Measurements from ENCODE around the gene GABPB1. TPM values are rescaled to one million over a fixed set of nuclear protein-coding genes. Genes with fewer than 3 reads are reported as not detected.
"Not testable (repeated sequence)": the region's sequence is repeated elsewhere in the genome, so short reads cannot be mapped to it uniquely, and the experiment has no call there.

Gene GABPB1
- 10 to 100 TPM; 23.9 to 26.7 TPM for total RNA-seq

DNA sequence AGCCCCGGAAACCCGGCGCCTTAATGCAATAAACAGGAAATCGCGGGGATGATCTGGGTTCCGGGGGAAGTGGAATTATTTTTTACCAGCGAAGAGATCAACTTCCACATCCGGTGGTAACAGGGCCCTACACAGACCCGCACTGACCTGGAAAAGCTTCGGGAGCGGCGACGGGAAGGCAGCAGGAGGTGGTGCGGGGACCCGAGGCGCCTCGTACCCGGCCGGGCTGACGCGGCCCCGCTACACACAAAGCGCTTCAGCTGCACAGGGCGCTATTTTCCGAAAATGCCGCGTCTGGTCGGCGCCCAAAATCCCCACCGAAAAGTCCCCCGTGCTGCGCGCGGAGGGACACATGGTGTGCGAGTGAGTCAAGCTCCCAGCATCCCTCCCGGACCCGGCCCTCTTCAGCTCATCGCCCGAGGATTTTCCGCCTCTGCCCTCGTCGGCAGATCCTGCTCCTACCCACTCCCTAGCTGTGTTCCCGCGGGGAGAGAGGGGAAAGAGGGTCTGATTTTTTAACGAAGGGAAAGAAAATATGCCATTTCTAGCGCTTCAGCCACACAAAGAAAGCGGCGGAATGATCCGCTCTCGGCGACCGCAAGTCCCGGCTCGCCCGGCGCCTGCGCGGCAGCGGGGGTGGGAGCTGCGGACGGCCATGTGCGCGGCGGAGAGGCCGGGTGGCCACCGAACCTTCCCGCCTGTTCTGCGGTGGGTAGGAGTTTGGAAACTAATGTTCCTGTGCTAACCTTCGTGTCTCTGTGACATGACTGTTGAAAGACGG lies at the start of gene GABPB1:
Gene GABPB1, minus strand, starts transcription at position 361 of the 781 bp plus-strand sequence. CDS start 45,400 bp downstream, outside the sequence.
- peaks cover 41% of the 10 kb centered on the region for H3K36me3 Mint-ChIP-seq
- H3K9me3 Mint-ChIP-seq = no peaks in the 10 kb centered on the region
- peak within 1 kb of the TSS; percentile 100 for H3K27ac Mint-ChIP-seq
- no peaks in the 10 kb centered on the region for H3K27me3 Mint-ChIP-seq
- peak; percentile 93 for DNase-seq
- peaks cover 39% of the 10 kb centered on the region for H3K4me1 Mint-ChIP-seq
- peak; percentile 51 for ATAC-seq (ENCODE audit: low read depth)
- POLR2A ChIA-PET = interaction anchor here (0.7 to 4.5 kb wide), 25 partner anchors 9 to 1389 kb away, joined by 3 to 43 read pairs (median 7); partner anchors contain the start of genes AP4E1, DTWD1, FAM227B and LYSMD2
- peak within 1 kb of the TSS; percentile 98 for H3K4me3 Mint-ChIP-seq

DNA sequence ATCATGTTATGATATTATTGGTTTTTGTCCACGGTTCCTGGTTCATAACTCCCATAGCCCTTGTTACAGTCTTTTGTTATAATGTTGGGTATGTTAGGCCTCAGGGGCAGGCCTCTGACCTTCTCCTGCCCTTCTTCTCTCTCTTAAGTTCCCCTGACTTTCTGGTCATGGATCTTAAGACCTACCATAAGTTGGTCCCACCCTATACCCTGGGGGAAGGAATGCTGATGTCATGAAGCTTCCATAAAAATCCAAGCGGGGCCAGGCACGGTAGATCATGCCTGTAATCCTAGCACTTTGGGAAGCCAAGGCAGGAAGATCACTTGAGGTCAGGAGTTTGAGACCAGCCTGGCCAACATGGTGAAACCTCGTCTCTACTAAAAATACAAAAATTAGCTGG lies 36.6 kb upstream of the GABPB1 start:
- H3K36me3 Mint-ChIP-seq; POLR2A ChIA-PET; H3K9me3 Mint-ChIP-seq; ATAC-seq (ENCODE audit: low read depth); H3K4me1 Mint-ChIP-seq; H3K4me3 Mint-ChIP-seq; H3K27ac Mint-ChIP-seq; H3K27me3 Mint-ChIP-seq; DNase-seq: not testable (repeated sequence)

DNA sequence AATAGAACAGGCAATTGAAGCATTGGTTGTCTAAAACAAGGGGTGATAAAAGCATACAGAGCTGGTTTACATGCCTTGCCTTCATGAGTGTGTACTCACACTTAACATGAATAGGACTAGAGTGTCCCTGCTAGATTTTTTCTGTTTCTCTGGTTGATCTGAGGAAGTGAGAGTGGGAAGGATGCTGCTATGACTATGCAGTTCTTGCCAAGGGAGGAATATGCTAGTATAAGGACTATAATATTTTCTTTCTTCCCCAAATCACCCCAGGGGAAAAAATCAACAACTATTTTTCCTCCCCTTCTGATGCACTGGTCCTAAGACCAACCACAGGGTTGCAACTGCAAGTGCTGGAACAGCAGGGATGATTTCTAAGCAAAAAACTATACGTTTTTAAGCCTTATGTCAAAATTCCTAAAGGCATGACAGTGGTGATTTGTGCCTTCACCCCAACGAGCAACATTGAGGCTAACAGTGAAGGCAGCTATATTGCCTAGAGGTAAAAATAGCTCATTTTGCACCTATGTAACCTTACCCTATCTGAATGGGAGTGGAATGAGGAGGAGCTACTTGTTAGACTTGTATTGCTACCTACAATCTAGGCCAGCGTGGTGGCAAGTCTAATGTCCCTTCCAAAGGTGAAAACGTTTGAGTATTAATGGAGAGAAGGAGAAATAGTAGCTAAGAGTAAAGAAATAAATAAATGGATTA lies 35.7 kb upstream of the GABPB1 start:
- DNase-seq = no peak
- Mint-ChIP-seq H3K27me3 (no peaks in the 10 kb centered on the region), H3K27ac (no peak overlapping the region), H3K4me3 (no peak overlapping the region), H3K36me3 (no peaks in the 10 kb centered on the region), H3K9me3 (no peaks in the 10 kb centered on the region), H3K4me1 (peaks cover 5% of the 10 kb centered on the region)
- POLR2A ChIA-PET = no interaction called here
- no peak for ATAC-seq (ENCODE audit: low read depth)

DNA sequence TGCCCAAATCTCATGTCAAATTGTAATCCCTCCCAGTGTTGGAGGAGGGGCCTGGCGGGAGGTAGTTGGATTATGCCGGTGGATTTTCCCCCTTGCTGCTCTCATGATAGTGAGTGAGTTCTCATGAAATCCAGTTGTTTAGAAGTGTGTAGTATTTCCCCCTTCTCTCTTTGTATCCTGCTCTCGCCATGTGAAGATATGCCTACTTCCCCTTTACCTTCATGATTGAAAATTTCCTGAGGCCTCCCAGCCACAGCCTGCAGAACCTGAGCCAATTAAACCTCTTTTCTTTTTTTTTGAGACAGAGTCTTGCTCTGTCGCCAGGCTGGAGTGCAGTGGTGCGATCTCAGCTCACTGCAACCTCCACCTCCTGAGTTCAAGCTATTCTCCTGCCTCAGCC lies 27.4 kb upstream of the GABPB1 start:
- H3K36me3 Mint-ChIP-seq; DNase-seq; H3K27ac Mint-ChIP-seq; H3K4me3 Mint-ChIP-seq; ATAC-seq (ENCODE audit: low read depth); POLR2A ChIA-PET; H3K27me3 Mint-ChIP-seq; H3K4me1 Mint-ChIP-seq; H3K9me3 Mint-ChIP-seq: not testable (repeated sequence)

DNA sequence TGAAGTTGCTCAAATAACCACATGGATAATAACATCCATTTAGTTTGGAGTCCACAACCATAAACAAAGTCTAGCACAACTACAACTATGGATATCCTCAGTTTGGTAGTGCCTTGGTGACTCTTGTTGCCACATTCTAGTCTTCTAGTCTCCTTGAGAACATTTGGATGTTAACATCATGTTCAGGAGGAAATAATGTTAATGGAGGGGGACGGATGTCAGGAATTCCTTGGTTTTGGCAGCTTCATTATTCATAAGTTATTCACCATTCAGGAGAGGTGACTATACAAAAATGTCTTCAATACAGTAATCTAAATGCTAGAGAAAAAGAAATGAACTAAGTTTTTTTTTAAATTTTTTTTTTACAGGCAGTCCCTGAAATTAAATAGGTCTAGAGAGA lies 26.4 kb upstream of the GABPB1 start:
- POLR2A ChIA-PET = no interaction called here
- Mint-ChIP-seq H3K36me3 (peaks cover 4% of the 10 kb centered on the region), H3K27ac (no peak overlapping the region), H3K4me3 (no peak overlapping the region), H3K4me1 (peaks cover 7% of the 10 kb centered on the region), H3K9me3 (no peaks in the 10 kb centered on the region), H3K27me3 (no peaks in the 10 kb centered on the region)
- DNase-seq (no peak), ATAC-seq (ENCODE audit: low read depth) (no peak)

DNA sequence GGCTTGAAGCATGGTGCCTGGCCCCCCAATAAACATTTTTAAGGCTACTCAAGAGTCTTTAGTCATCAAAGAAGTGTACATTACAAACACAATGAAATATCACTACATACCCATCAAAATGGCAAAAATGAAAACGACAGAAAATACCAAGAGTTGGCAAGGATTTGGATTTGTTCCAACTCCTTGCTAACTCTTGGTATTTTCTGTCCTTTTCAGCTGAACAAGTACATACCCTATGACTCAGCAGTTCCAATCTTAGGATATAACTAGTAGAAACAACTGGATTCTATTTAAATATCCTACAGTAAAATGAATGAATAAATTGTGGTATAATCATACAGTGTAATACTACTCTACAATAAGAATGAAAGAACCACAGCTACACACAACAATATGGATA lies 25.1 kb upstream of the GABPB1 start:
- DNase-seq (no peak), ATAC-seq (ENCODE audit: low read depth) (no peak)
- Mint-ChIP-seq H3K4me3 (no peak overlapping the region), H3K9me3 (no peaks in the 10 kb centered on the region), H3K27ac (no peak overlapping the region), H3K36me3 (peaks cover 5% of the 10 kb centered on the region), H3K4me1 (peaks cover 7% of the 10 kb centered on the region), H3K27me3 (no peaks in the 10 kb centered on the region)
- POLR2A ChIA-PET = no interaction called here

DNA sequence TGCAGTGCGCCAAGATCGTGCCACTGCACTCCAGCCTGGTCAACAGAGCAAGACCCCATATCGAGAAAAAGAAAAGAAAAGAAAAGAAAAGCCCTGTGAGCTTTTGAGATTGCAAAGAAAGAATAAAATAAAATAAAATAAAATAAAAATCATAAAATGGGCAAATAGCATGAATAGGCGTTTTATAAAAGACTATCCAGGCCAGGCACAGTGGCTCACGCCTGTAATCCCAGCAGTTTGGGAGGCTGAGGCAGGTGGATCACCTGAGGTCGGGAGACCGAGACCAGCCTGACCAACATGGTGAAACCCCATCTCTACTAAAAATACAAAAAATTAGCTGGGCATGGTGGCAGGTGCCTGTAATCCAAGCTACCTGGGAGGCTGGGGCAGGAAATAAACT lies 24.4 kb upstream of the GABPB1 start:
- ATAC-seq (ENCODE audit: low read depth); H3K9me3 Mint-ChIP-seq; H3K27ac Mint-ChIP-seq; H3K4me1 Mint-ChIP-seq; H3K4me3 Mint-ChIP-seq; POLR2A ChIA-PET; DNase-seq; H3K36me3 Mint-ChIP-seq; H3K27me3 Mint-ChIP-seq: not testable (repeated sequence)

DNA sequence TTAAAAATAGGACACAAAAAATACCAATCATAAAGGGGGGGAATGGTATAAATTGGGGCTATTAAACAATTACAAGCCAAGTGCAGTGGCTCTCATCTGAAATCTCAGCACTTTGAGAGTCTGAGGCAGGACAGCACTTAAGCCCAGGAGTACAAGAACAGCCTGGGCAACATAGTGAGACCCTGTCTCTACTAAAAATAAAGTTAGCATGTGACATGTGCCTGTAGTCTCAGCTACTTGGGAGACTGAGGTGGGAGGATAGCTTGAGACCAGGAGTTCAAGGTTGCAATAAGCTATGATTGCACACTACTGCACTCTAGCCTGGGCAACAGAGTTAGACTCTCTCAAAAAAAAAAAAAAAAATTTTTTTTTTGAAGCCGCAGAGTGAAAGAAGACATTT lies 23.8 kb upstream of the GABPB1 start:
- peaks cover 5% of the 10 kb centered on the region for H3K36me3 Mint-ChIP-seq
- DNase-seq (no peak), ATAC-seq (ENCODE audit: low read depth) (no peak)
- peaks cover 7% of the 10 kb centered on the region for H3K4me1 Mint-ChIP-seq
- no peak overlapping the region for H3K27ac Mint-ChIP-seq
- no peaks in the 10 kb centered on the region for H3K27me3 Mint-ChIP-seq
- H3K9me3 Mint-ChIP-seq = no peaks in the 10 kb centered on the region
- POLR2A ChIA-PET = no interaction called here
- H3K4me3 Mint-ChIP-seq = no peak overlapping the region

DNA sequence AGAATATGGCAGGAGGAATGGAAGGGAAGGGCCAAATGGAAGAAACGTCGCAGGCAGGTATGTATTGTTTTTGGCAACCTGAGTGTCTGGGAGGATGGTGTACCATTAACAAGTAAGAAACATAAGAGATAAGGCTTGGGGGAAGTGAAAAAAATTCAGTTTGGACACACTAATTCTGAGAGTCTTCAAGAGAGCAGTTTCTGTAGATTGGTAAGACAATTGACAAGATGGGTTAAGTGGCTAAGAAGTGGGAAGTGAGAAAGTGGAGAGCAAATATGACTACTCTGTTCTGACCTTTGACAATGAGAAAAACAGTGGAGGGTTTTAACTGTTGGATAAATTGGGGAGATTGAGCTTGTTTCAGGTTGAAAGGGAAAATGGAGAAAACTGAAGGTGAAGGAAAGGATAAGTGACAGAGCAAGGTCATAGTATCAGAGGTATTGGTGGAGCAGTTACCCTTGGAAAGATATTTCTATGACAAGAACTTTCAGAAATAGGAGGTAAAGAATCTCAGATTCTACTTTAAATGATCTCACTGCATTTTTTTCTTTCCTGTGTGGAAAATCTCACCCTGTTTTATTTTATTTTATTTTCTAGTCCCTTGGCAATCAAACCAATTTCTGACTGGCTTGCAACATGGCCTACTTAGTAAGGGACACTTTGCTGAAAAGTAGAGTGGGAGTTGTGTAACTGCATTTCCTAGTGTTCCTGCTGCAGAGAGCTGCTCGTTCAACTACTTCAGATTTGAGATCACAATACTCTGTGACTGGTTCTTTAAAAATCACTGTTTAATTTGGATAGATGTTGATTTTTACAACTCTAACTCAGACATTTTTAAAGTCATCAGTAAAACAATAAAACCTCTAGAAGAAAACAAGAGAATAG lies 23.1 kb upstream of the GABPB1 start:
- peak overlapping the region; percentile 3 for H3K27ac Mint-ChIP-seq
- no peak overlapping the region for H3K4me3 Mint-ChIP-seq
- no peaks in the 10 kb centered on the region for H3K9me3 Mint-ChIP-seq
- H3K27me3 Mint-ChIP-seq = no peaks in the 10 kb centered on the region
- POLR2A ChIA-PET = no interaction called here
- DNase-seq (no peak), ATAC-seq (ENCODE audit: low read depth) (no peak)
- peaks cover 5% of the 10 kb centered on the region for H3K36me3 Mint-ChIP-seq
- peaks cover 7% of the 10 kb centered on the region for H3K4me1 Mint-ChIP-seq

DNA sequence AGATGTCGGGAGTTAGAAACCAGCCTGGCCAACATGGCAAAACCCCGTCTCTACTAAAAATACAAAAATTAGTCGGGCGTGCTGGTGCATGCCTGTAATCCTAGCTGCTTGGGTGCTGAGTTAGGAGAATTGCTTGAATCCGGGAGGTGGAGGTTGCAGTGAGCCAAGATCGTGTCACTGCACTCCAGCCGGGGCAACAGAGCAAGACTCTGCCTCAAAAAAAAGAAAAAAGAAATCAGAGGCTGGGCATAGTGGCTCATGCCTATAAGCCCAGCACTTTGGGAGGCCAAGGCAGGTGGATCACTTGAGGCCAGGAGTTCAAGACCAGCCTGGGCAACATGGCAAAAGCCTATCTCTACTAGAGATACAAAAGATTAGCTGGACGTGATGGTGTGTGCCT lies 14.6 kb upstream of the GABPB1 start:
- H3K27me3 Mint-ChIP-seq; H3K4me3 Mint-ChIP-seq; DNase-seq; ATAC-seq (ENCODE audit: low read depth); H3K9me3 Mint-ChIP-seq; H3K27ac Mint-ChIP-seq; H3K36me3 Mint-ChIP-seq; H3K4me1 Mint-ChIP-seq: not testable (repeated sequence)
- POLR2A ChIA-PET = interaction anchor here (0.7 kb wide), 1 partner anchor 1848 kb away, joined by 3 read pairs; no protein-coding TSS in a partner anchor

DNA sequence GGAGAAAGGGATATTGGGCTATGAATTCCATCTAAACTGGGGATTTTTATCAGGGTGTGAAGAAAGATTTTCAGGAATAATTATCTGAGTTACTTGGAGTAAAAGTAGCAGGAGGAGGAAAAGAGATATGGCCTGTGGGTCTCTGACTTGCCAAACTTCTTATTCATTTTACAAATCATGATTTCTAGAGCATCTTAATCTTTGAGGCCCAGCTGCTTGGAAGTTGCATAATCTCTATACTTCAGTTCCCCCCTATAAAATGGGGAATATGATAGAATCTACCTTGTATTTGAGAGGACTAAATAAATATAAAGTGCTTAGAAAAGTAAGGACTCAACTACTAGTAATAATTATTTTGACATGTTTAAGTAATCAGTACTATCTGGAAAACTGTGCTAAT lies 11.0 kb upstream of the GABPB1 start:
- H3K27me3 Mint-ChIP-seq = no peaks in the 10 kb centered on the region
- no peak overlapping the region for H3K4me3 Mint-ChIP-seq
- H3K27ac Mint-ChIP-seq = no peak overlapping the region
- no peaks in the 10 kb centered on the region for H3K9me3 Mint-ChIP-seq
- H3K4me1 Mint-ChIP-seq = peaks cover 11% of the 10 kb centered on the region
- no peak for DNase-seq
- no peak for ATAC-seq (ENCODE audit: low read depth)
- POLR2A ChIA-PET = interaction anchor here (1.0 kb wide), 1 partner anchor 11 kb away, joined by 5 read pairs; the partner anchor contains the start of gene GABPB1
- H3K36me3 Mint-ChIP-seq = peaks cover 26% of the 10 kb centered on the region

DNA sequence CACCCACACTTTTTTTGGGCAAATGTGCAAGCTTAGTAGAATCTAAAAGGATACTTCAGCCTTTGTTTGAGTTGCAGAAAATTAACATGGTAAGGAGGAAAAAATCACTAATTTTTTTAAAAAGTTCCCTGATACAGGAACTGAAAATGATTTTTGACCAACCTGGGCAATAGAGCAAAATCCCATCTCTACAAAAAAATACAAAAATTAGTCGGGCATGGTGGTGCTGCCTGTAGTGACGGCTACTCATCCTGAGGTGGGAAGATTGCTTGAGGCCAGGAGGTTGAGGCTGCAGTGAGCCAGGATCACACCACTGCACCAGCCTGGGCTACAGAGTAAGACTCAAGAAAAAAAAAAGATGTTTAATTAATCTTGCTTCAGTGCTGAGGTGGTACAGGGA lies 10.6 kb upstream of the GABPB1 start:
- no peaks in the 10 kb centered on the region for H3K27me3 Mint-ChIP-seq
- DNase-seq (no peak), ATAC-seq (ENCODE audit: low read depth) (no peak)
- H3K27ac Mint-ChIP-seq = no peak overlapping the region
- no peak overlapping the region for H3K4me3 Mint-ChIP-seq
- POLR2A ChIA-PET = interaction anchor here (1.0 kb wide), 1 partner anchor 10 kb away, joined by 5 read pairs; the partner anchor contains the start of gene GABPB1
- H3K4me1 Mint-ChIP-seq = peaks cover 11% of the 10 kb centered on the region
- peaks cover 26% of the 10 kb centered on the region for H3K36me3 Mint-ChIP-seq
- H3K9me3 Mint-ChIP-seq = no peaks in the 10 kb centered on the region

DNA sequence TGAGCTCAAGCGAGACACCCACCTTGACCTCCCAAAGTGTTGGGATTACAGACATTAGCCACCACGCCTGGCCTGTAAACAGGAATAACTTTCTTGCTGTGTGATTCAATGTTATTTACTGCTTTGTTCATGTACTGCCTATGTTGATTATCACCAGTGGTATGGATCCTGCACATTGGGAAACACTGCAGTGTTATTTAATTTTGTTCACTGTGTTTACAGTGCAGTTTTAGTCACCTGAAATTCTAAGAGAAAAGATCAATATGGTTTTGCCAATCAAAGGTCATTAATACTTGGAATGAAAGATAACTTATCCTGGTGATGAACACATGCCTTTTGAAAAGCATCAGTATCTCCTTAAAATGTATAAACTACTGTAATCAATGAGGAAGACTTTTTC lies 8.6 kb upstream of the GABPB1 start:
- POLR2A ChIA-PET = no interaction called here

More for the DNA sequence above, 8.6 kb upstream of the GABPB1 start:
- Mint-ChIP-seq H3K9me3 (no peaks in the 10 kb centered on the region), H3K4me1 (peaks cover 13% of the 10 kb centered on the region), H3K36me3 (peaks cover 37% of the 10 kb centered on the region), H3K27ac (no peak overlapping the region), H3K4me3 (no peak overlapping the region), H3K27me3 (no peaks in the 10 kb centered on the region)
- DNase-seq = no peak
- no peak for ATAC-seq (ENCODE audit: low read depth)

Data from activated naive CD8-positive, alpha-beta T cell treated with anti-CD3 and anti-CD28 coated beads, Interleukin-2, amount 10 ng/mL, durations not matched to agents 7 days and 5 days (primary cell).